ENCODE measurements around the gene ONECUT1. TPM values are rescaled to one million over a fixed set of nuclear protein-coding genes. Genes with fewer than 3 reads are reported as not detected.

The ONECUT1 gene
- total RNA-seq, 1 donor from 2014 or later = 0.15 TPM

GRCh38 chr15:52757496-52757895 lies 32.6 kb downstream of the ONECUT1 start:
- no peak for DNase-seq (ENCODE audit: low spot score)
- Mint-ChIP-seq H3K27me3 (ENCODE audit: low read depth) (peaks cover 50% of the 10 kb centered on the region), H3K36me3 (ENCODE audit: low read depth) (peaks cover 2% of the 10 kb centered on the region), H3K27ac (ENCODE audit: unreplicated experiment) (no peak overlapping the region), H3K4me1 (ENCODE audit: low read depth) (no peaks in the 10 kb centered on the region), H3K4me3 (ENCODE audit: unreplicated experiment) (no peak overlapping the region), H3K9me3 (ENCODE audit: low read depth) (no peaks in the 10 kb centered on the region)
- no peak for TF ChIP-seq CTCF (IDR thresholded peaks at IDR 0.05)

GRCh38 chr15:52751522-52751921 lies 38.6 kb downstream of the ONECUT1 start:
- Mint-ChIP-seq H3K9me3 (ENCODE audit: low read depth) (no peaks in the 10 kb centered on the region), H3K36me3 (ENCODE audit: low read depth) (peaks cover 2% of the 10 kb centered on the region), H3K27me3 (ENCODE audit: low read depth) (peaks cover 44% of the 10 kb centered on the region), H3K4me1 (ENCODE audit: low read depth) (no peaks in the 10 kb centered on the region), H3K4me3 (ENCODE audit: unreplicated experiment) (no peak overlapping the region), H3K27ac (ENCODE audit: unreplicated experiment) (no peak overlapping the region)
- DNase-seq (ENCODE audit: low spot score) = no peak
- no peak for TF ChIP-seq CTCF (IDR thresholded peaks at IDR 0.05)

GRCh38 chr15:52749258-52749657 lies 40.9 kb downstream of the ONECUT1 start:
- Mint-ChIP-seq H3K27ac (ENCODE audit: unreplicated experiment) (no peak overlapping the region), H3K4me1 (ENCODE audit: low read depth) (no peaks in the 10 kb centered on the region), H3K4me3 (ENCODE audit: unreplicated experiment) (no peak overlapping the region), H3K27me3 (ENCODE audit: low read depth) (peaks cover 35% of the 10 kb centered on the region), H3K9me3 (ENCODE audit: low read depth) (no peaks in the 10 kb centered on the region), H3K36me3 (ENCODE audit: low read depth) (no peaks in the 10 kb centered on the region)
- TF ChIP-seq CTCF (IDR thresholded peaks at IDR 0.05) = no peak
- DNase-seq (ENCODE audit: low spot score) = no peak

DNA sequence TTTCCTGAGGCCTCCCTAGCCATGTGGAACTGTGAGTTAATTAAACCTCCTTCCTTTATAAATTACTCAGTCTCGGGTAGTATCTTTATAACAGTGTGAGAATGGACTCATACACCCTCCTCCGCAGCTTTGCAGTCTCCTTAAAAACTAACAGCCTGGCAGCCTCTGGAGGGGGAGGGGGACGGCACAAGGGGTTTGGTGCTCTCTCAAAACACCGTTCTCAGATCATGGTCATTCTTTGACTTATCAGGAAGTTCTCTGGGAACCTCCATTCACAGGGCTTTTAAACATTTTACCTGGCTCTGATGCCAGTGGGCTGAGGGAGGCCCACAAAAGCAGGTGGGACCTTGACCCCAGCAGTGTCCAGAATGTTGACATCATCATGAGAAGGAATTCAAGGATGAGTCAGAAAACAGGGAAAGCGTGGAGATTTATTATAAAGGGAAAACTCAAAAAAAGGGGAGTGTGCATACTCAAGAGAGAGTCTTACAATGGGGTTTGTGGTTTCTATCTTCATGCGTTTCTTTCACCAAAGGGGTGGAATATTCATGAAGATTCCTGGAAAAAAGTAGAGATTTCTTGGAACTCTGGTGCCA lies 43.9 kb downstream of the ONECUT1 start:
- no peaks in the 10 kb centered on the region for H3K9me3 Mint-ChIP-seq (ENCODE audit: low read depth)
- H3K27me3 Mint-ChIP-seq (ENCODE audit: low read depth) = peaks cover 24% of the 10 kb centered on the region
- no peak overlapping the region for H3K4me3 Mint-ChIP-seq (ENCODE audit: unreplicated experiment)
- no peak overlapping the region for H3K27ac Mint-ChIP-seq (ENCODE audit: unreplicated experiment)
- H3K36me3 Mint-ChIP-seq (ENCODE audit: low read depth) = no peaks in the 10 kb centered on the region
- no peak for DNase-seq (ENCODE audit: low spot score)
- no peak for TF ChIP-seq CTCF (IDR thresholded peaks at IDR 0.05)
- no peaks in the 10 kb centered on the region for H3K4me1 Mint-ChIP-seq (ENCODE audit: low read depth)

DNA sequence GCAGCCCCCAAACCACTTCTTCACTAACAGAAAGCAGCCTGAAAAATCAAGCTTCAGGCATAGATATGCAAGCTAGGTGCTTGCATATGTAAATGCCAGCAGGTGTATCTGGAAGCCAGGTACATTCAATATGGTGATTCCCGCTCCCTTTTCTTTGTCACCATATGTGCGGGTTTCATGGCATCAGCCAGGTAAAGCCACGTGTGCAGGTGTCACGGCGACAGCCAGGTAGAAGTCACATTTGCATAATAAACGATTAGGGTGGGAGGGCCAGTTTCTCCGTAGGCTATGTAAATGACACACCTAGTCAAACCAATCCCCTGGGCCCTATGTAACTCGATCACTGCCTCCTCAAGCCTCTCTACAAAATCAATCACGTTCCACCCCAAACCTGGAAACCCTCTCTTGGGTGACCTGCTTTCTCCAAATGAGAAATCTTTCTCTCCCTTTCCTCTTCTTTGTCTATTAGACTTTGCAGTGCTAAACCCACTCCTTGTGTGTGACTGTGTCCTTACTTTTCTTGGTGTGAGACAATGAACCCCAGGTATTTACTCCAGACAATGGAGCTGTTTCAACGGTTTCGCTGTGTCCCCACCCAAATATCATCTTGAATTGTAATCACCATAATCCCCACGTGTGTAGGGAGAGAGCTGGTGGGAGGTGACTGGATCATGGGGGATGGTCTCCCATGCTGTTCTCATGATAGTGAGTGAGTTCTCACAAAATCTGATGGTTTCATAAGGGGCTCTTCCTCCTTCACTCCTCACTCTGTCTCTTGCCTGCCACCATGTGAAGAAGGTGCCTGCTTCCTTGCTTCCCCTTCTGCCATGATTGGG lies 44.6 kb downstream of the ONECUT1 start:
- no peaks in the 10 kb centered on the region for H3K4me1 Mint-ChIP-seq (ENCODE audit: low read depth)
- H3K27ac Mint-ChIP-seq (ENCODE audit: unreplicated experiment) = no peak overlapping the region
- no peak for DNase-seq (ENCODE audit: low spot score)
- peaks cover 17% of the 10 kb centered on the region for H3K27me3 Mint-ChIP-seq (ENCODE audit: low read depth)
- TF ChIP-seq CTCF (IDR thresholded peaks at IDR 0.05) = no peak
- no peaks in the 10 kb centered on the region for H3K9me3 Mint-ChIP-seq (ENCODE audit: low read depth)
- no peaks in the 10 kb centered on the region for H3K36me3 Mint-ChIP-seq (ENCODE audit: low read depth)
- no peak overlapping the region for H3K4me3 Mint-ChIP-seq (ENCODE audit: unreplicated experiment)
